ENCODE results near the gene EYA4.

The EYA4 gene

DNA sequence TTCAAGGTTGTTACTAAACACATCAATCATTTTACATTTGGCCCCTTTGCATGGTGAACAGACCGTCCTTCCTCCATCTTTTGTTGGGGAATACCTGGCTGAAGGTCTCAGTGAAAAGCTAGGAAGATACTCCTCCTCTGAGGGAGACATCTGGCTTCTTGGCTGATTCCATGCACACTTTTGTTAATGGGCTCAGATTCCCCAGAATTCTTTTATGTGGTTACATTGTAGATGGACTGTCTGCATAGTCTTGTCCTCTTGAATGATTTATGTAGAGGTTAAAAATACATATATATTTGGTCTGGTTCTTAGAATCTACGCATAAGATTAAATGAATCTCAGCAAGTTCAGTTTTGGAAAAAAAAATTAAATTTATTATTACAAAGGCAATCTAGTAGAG is 167.0 kb downstream of the EYA4 start:
- DNase-seq = no peak

GRCh38 chr6:133408543-133408942 is 167.4 kb downstream of the EYA4 start:
- DNase-seq = no peak

- DNase-seq = no peak
Measured at GRCh38 chr6:133410638-133411435, 169.7 kb downstream of the EYA4 start.

GRCh38 chr6:133411757-133412156 is 170.6 kb downstream of the EYA4 start:
- DNase-seq = no peak

- no peak for DNase-seq
Measured at GRCh38 chr6:133415262-133415661, 174.1 kb downstream of the EYA4 start.

GRCh38 chr6:133418108-133418507 is 177.0 kb downstream of the EYA4 start:
- DNase-seq = no peak

- DNase-seq = no peak
Measured at GRCh38 chr6:133423242-133423641, 182.1 kb downstream of the EYA4 start.

DNA sequence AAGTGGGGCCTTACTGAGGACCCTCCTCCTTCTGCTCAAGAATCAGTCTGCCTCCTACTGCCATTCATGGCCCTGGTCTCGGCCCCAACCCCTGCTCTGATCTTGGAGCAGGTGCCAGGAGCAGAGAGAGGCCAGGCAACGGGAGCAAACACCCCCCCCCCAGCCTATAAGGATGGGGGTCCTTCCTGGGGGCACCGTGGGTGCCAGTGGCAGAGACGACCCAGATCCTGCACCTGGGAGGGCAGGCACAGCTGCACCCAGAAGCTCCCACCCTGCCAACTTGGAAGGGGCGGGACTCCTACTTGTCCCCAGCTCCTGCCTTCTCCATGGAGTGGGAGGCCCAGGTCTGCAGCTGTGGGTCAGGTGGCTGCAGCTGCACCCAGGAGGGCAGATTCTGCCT is 183.2 kb downstream of the EYA4 start:
- no peak for DNase-seq

- DNase-seq = no peak
Measured at GRCh38 chr6:133426038-133426437, 184.9 kb downstream of the EYA4 start.

DNA sequence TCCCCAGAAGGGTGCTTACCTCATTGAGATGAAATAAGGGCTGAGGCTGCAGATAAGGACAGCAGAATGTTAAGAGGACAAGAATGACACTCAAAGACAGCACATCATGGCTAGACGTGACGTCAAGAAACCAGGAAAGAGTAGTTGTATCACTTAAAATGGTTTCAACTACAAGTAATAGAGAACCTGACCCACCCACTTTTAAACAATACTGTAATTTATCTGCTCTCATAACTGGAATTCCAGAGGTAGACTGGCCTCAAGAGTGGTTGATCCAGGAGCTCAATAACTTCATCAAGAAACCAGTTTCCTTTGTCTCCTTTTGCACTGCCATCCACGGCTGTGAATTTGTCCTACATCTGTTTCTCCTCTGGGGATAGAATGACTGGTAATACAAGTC is 187.1 kb downstream of the EYA4 start:
- DNase-seq = no peak

- DNase-seq = no peak
Measured at GRCh38 chr6:133430530-133430929, 189.4 kb downstream of the EYA4 start.

- no peak for DNase-seq
Measured at GRCh38 chr6:133431031-133431430, 189.9 kb downstream of the EYA4 start.

GRCh38 chr6:133432021-133432989 is 191.1 kb downstream of the EYA4 start:
- DNase-seq = no peak

- no peak for DNase-seq
Measured at GRCh38 chr6:133435065-133435728, 194.0 kb downstream of the EYA4 start.

DNA sequence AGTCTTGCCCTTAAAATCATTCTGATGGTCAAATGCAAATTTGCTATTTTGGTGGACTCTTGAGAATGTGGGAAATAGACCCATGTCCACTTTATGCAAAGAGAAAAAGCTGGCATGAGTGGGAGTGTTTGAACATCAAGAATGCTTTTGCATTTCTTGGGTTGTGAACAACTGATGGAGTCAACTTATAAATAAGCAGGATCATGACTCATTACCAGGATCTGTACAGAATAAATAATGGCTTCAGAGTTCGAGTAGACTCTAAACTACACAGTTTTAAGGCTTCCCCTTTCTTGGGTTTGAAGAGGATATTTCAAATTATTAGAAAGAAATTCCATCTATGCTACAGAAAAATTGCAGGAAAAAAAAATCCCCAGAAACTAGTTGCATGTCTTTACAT is 195.5 kb downstream of the EYA4 start:
- no peak for DNase-seq

- no peak for DNase-seq
Measured at GRCh38 chr6:133441491-133441890, 200.3 kb downstream of the EYA4 start.

DNA sequence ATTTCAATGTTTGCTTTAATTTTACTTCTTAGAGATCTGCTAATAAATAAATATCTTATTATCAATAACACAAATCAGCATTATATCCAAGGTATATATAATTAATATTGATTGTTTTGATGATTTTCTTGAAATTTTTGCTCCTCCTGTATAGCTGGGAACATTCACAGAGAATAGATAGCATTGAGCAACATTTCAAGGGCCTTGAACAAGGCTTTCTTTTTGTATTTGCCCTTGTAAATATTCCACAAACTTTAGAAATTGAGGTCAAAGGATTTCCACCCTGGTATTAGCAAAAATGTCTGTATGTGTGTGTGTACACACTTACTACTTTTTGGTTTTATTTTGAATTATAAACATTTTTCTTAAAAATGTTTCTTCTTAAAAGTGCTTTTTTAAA is 205.6 kb downstream of the EYA4 start:
- no peak for DNase-seq

DNA sequence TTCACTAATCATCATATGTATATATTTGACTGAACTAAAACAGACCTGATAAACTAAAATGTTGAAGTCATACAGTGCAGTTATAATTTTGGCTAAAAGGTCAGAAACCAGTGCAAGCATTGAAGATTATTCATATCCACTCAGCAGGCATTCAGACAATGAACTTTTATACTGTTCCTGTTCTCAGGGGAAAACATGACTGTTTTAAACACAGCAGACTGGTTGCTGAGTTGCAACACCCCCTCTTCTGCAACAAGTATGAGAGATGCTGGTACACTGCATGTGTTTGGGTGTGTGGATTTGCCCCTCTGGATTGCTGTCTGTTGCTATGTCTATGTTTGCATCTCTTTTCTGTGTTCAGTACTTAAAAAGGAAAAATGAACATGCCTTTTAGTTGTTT is 206.8 kb downstream of the EYA4 start:
- DNase-seq = no peak

GRCh38 chr6:133456439-133456838 is 215.3 kb downstream of the EYA4 start:
- no peak for DNase-seq

DNA sequence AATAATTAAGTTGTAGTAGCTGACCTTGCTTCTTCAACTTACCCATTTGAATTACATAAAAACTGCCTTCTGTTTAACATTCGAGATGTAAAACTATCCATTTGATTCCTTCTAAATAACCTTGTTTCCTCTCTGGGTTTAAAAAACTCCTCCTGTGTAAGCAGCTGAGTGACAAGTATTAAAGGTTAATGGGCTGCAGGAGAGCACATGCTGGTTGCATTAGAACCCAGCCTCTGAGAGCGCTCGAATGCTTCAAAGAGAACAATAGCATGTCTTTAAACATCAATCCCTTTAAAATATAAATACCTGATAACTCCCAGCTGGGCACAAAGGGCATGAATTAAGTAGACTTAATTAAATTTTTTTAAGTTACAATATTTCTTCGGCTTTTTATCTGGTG is 215.8 kb downstream of the EYA4 start:
- no peak for DNase-seq

GRCh38 chr6:133460101-133460500 is 218.9 kb downstream of the EYA4 start:
- no peak for DNase-seq

- DNase-seq = no peak
Measured at GRCh38 chr6:133463790-133464189, 222.6 kb downstream of the EYA4 start.

DNA sequence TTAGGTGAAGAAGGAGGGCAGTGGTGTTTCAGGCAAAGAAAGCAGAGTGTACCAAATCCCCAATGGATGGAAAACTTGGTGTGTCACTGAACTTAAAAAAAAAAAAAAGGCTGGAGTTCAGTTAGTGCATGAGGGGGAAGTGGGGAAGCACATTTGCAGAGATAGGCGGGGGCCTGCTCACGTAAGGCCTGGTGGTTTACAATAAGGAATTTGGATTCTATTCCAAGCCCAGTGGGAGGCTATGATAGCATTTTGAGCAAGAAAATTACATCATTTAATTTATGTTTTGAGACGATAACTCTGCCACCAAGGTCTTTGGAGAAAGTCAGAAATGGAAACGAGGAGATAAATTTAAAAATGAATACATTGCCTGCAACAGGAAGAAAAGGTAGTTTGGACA is 225.5 kb downstream of the EYA4 start:
- no peak for DNase-seq
